PC-9 (cell line): ENCODE results near the gene MANF.

Source experiments
- EZH2 ChIP-seq: fragments of 200-600 bp; sonication (generic); IDR thresholded peaks from 2 replicates; pipeline ENCODE4 v1.8.0; 2017; ENCODE audit warnings: antibody characterized with exemption, low read depth
- TF ChIP-seq, protein P1 (sequence below): fragments of 200-600 bp; sonication (generic); conservative IDR thresholded peaks from 2 replicates; pipeline ENCODE4 v1.6.1; 2017; ENCODE audit warnings: mixed run types, antibody characterized with exemption, mild to moderate bottlenecking, moderate library complexity

DNA sequence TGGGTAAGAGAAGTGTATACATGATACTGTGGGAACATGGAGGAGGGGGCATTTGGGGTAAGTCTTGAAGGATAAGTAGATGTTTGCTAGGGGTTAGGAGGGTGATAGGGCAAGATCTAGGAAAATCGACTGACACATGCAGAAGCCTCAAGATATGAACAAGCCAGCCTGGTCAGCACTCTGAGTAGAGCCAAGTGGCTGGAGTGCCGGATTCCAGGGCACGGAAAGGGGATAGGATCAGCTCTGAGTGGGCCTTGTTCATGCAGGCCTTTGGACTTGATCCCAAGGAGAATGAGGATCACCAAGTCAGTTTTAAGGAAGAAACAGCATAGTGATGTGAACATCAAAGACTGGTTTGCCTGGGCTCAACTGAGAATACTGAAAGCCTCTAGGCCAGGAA lies 24.3 kb upstream of the MANF start:
- TF ChIP-seq, protein P1, sequence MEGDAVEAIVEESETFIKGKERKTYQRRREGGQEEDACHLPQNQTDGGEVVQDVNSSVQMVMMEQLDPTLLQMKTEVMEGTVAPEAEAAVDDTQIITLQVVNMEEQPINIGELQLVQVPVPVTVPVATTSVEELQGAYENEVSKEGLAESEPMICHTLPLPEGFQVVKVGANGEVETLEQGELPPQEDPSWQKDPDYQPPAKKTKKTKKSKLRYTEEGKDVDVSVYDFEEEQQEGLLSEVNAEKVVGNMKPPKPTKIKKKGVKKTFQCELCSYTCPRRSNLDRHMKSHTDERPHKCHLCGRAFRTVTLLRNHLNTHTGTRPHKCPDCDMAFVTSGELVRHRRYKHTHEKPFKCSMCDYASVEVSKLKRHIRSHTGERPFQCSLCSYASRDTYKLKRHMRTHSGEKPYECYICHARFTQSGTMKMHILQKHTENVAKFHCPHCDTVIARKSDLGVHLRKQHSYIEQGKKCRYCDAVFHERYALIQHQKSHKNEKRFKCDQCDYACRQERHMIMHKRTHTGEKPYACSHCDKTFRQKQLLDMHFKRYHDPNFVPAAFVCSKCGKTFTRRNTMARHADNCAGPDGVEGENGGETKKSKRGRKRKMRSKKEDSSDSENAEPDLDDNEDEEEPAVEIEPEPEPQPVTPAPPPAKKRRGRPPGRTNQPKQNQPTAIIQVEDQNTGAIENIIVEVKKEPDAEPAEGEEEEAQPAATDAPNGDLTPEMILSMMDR, result no peak
- no peak for TF ChIP-seq EZH2
